ENCODE data around the gene COLGALT1.
"Not testable (repeated sequence)": the region's sequence is repeated elsewhere in the genome, so short reads cannot be mapped to it uniquely, and the experiment has no call there.

The COLGALT1 gene

DNA sequence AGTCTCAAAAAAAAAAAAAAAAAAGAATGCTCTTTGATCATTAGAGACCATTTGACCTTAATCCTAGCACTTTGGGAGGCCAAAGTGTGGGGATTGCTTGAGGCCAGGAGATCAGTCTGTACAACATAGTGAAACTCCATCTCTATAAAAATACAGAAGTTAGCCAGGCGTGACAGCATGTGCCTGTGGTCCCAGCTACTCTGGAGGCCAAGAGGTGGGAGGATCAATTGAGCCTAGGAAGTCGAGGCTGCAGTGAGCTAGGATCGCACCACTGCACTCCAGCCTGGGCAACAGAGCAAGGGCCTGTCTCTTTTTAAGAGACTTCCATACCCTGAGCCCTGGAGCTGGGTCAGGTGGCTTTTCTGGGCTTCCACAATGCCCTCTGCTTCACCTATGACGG, 11.5 kb upstream of the COLGALT1 start:
- H3K27ac Mint-ChIP-seq: no peak overlapping the region
- H3K27me3 Mint-ChIP-seq: peaks cover under 1% of the 10 kb centered on the region
- H3K4me3 Mint-ChIP-seq: no peak overlapping the region
- H3K4me1 Mint-ChIP-seq: peaks cover 17% of the 10 kb centered on the region
- DNase-seq (no peak), ATAC-seq (no peak)
- H3K9me3 Mint-ChIP-seq: no peaks in the 10 kb centered on the region

DNA sequence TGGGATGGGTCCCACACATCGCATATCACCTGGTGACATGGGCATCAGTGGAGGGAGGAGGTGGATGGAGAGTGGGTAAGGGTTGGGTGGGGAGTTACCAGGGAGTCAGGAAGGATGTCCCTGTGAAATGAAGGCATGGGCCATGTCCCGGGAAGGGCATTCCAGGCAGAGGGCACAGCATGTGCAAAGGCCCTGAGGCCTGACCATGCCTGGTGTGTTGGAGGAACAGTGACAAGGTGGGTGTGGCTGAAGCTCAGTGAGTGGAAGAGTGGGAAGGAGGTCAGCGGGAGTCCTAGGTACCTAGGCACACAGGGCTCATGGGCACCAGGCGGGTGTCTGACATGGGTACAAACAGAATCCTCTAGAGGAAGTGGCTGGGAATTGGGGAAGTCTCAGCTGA, 11.0 kb upstream of the COLGALT1 start:
- ATAC-seq: no peak
- Mint-ChIP-seq H3K4me1 (peaks cover 13% of the 10 kb centered on the region), H3K4me3 (no peak overlapping the region), H3K9me3 (no peaks in the 10 kb centered on the region), H3K27ac (no peak overlapping the region), H3K27me3 (no peaks in the 10 kb centered on the region)
- DNase-seq: no peak

DNA sequence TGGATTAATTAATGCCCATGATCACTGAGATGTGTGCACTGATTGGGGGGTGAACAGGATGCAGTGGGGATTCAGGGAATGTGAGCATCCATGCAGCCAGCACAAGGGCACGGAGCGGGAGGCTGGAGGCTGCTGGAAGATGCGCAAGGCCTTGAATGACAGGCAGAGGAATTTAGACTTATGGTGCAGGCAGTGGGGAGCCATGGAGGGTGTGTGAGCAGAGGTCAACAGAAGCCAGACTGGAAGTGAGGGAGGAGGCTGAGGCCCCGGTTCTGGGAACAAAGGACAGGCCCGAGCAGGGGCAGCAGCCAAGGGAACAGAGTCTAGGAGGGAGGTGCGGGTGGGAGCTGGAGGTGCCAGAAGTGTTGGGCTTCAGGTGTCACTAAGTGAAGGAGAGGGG, 7.3 kb upstream of the COLGALT1 start:
- Mint-ChIP-seq H3K27ac (peak overlapping the region; percentile 56 to 79), H3K4me3 (no peak overlapping the region), H3K27me3 (no peaks in the 10 kb centered on the region), H3K4me1 (peaks cover 9% of the 10 kb centered on the region), H3K9me3 (no peaks in the 10 kb centered on the region)
- no peak for ATAC-seq
- no peak for DNase-seq

DNA sequence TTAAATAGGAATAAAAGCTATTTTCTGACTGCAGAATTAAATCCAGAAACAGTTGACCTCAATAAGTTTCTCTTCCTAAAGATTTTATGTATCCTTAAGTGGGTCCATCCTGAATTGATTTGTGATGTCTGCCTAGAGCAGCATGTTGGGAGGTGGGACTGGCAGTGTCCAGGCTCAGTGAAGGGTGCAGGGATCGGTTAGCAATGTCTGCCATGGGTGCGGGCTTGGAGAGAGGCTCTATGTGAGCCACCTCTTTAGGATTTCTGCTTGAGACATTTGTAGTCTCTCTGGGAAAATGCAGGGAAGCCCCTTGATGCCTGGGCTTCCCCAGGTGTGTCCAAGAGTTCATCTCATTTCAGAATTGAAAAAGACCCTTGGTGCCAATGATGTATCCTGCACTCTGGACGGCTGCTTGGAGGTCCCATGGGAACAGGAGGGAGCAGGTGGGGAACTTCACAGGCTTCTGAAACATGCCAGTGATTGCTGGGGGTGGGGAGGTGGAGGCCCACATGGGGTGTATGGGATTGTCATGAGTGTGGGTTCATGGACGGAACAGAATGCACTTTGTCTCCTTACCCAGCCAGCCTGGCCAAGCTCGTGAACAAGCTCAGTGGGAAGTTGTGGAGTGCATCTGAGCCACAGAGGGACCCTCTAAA, 6.2 kb upstream of the COLGALT1 start:
- Mint-ChIP-seq H3K4me3 (no peak overlapping the region), H3K27me3 (no peaks in the 10 kb centered on the region), H3K4me1 (peaks cover 9% of the 10 kb centered on the region), H3K9me3 (no peaks in the 10 kb centered on the region), H3K27ac (peak overlapping the region in 1 of 2 donors; percentile 31)
- ATAC-seq: no peak
- DNase-seq: no peak

DNA sequence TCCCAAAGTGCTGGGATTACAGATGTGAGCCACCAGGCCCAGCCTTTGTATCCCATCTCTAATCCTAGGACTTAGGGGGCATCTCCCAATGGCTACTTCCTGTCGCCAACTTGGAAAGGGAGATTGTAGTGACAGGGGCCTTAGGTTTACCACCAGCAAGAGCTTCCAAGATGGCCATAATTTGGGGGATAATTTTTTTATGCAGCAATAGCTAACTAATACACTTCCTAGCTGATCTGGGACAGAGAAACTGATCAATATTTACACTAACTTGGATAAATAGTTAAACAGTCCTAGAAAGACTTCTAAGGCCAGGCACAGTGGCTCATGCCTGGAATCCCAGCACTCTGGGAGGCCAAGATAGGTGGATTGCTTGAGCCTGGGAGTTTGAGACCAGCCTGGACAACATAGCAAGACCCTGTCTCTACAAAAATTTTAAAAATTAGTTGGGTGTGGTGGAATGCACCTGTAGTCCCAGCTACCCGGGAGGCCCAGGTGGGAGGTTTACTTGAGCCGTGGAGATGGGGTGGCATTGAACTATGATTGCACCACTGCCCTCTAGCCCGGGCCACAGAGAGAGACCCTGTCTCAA, 5.3 kb upstream of the COLGALT1 start:
- ATAC-seq: no peak

DNA sequence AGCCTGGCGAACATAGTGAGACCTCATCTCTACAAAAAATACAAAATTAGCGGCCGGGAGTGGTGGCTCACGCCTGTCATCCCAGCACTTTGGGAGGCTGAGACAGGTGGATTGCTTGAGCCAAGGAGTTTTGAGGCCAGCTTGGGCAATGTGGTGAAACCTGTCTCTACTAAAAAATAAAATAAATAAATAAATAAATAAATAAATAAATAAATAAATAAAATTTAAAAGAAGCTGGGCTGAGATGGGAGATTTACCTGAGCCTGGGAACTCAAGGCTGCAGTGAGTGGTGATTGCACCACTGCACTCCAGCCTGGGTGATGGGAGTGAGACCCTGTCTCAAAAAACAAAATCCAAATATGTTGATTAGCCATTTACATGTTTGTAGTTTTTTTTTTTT, 2.7 kb upstream of the COLGALT1 start:
- not testable (repeated sequence) for H3K27me3 Mint-ChIP-seq, DNase-seq, H3K4me3 Mint-ChIP-seq, H3K9me3 Mint-ChIP-seq, H3K27ac Mint-ChIP-seq, ATAC-seq
- peaks cover 24% of the 10 kb centered on the region for H3K4me1 Mint-ChIP-seq

More for the DNA sequence above, 5.3 kb upstream of the COLGALT1 start:
- Mint-ChIP-seq H3K27ac (no peak overlapping the region), H3K4me1 (peaks cover 13% of the 10 kb centered on the region), H3K9me3 (no peaks in the 10 kb centered on the region), H3K4me3 (no peak overlapping the region), H3K27me3 (no peaks in the 10 kb centered on the region)
- DNase-seq: no peak

DNA sequence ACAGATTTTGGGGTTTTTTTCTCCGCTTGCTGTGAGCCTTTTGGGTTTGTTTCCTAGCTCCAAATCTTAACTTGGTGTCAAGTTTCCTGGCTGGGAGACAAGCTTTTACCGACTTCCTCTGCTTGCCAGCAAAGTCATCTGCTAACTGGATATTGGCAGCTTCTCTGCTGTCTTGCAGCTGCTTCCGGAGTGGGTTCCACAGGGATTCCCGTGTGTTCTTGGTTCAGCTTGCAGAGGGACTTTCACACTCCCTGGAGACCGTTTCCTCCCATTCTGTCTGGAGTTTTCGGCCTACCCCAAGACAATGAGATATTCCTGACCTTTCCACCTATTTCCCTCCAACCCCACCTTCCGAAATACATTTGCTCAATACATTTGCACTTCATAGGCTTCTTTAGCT, 2.2 kb upstream of the COLGALT1 start:
- Mint-ChIP-seq H3K4me3 (no peak overlapping the region), H3K27me3 (no peaks in the 10 kb centered on the region), H3K9me3 (no peaks in the 10 kb centered on the region), H3K27ac (no peak overlapping the region), H3K4me1 (peaks cover 20% of the 10 kb centered on the region)
- no peak for DNase-seq
- no peak for ATAC-seq

DNA sequence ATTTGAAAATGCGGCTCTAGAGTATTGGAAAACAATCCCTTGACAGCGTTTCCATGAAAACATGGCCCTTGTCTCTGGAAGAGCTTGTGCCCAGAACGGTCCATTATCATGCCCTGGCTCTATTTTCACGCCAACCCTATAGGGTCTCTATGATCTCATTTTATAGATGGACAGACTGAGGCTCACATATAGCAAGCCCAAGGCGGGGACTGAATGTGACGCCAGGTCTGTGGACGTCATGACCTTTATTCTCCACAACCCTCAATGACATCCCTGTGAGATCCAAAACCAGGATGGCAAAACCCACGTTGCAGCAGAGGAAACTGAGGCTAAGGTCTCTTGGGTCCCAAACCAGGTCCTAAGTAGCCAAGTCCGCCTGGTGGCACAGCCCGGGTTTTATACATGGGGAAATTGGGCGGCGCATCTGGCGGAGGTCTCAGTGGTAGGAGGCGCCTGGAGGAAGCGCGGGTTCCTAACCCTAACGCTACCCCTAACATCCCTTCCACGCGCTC, 425 bp upstream of the COLGALT1 start:
- peak overlapping the region; percentile 19 to 78 for H3K27ac Mint-ChIP-seq
- peaks cover 30% of the 10 kb centered on the region for H3K4me1 Mint-ChIP-seq
- ATAC-seq (peak; percentile 34), DNase-seq (no peak)
- H3K27me3 Mint-ChIP-seq: no peaks in the 10 kb centered on the region
- peak overlapping the region; percentile 86 to 92 for H3K4me3 Mint-ChIP-seq
- H3K9me3 Mint-ChIP-seq: no peaks in the 10 kb centered on the region

DNA sequence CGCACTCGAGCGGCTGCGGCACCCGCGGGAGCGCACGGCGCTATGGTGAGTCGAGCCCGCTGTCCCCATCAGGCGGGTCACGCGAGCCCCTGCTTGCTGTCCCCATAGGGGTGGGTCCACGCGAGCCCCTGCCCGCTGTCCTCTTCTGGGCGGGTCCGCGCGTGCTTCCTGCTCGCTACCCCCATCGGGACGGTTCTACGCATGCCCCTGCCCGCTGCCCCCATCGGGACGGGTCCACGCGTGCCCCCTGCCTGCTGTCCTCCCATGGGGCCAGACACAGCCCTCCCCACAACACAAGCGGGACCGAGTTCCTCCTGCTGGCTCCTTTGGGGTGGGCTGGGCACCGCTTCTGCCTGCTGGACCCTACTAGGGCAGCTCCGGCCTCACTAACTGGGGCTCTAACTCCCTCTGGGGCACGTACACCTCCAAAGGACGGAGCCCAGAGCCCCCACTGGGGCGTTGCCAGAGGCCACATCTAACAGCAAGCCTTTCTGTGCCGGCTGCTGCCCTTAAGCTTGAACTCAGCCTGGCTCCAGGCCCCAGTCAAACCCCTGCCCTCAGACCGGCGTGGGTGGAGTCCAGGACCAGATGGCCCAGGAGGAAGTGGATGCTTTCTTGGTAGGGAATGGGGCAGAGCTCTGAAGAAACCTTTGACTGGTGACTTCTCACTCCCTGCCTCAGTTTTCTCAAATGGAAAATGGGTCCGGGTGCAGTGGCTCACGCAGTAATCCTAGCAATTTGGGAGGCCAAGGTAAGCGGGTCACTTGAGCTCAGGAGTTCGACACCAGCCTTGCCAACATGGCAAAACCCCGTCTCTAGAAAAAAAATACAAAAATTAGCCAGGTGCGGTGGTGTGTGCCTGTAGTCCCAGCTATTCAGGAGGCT, 722 bp downstream of the COLGALT1 start:
- DNase-seq (no peak), ATAC-seq (peak; percentile 41)
- peaks cover 35% of the 10 kb centered on the region for H3K4me1 Mint-ChIP-seq
- H3K27ac Mint-ChIP-seq: peak overlapping the region; percentile 74 to 84
- no peaks in the 10 kb centered on the region for H3K27me3 Mint-ChIP-seq
- no peaks in the 10 kb centered on the region for H3K9me3 Mint-ChIP-seq
- peak overlapping the region; percentile 86 to 92 for H3K4me3 Mint-ChIP-seq

DNA sequence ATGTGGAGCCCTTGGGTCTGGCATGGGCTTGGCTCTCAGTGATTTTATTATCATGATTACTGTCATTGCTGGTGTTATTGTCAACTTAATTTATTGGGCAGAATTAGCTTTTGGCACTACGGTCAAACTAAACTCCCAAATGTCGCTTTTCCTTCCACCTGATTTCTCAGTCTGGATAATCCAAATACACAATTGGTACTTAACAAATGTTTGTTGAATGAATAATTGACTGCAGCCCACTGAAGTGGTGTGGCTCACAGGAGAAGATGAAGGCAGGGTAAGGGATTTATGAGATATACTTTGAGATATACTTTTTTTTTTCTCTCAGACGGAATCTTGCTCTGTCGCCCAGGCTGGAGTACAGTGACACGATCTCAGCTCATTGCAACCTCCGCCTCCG, 1.5 kb downstream of the COLGALT1 start:
- Mint-ChIP-seq H3K4me3 (peak overlapping the region; percentile 86 to 92), H3K27ac (no peak overlapping the region), H3K9me3 (no peaks in the 10 kb centered on the region), H3K4me1 (peaks cover 35% of the 10 kb centered on the region), H3K27me3 (no peaks in the 10 kb centered on the region)
- ATAC-seq (no peak), DNase-seq (no peak)

DNA sequence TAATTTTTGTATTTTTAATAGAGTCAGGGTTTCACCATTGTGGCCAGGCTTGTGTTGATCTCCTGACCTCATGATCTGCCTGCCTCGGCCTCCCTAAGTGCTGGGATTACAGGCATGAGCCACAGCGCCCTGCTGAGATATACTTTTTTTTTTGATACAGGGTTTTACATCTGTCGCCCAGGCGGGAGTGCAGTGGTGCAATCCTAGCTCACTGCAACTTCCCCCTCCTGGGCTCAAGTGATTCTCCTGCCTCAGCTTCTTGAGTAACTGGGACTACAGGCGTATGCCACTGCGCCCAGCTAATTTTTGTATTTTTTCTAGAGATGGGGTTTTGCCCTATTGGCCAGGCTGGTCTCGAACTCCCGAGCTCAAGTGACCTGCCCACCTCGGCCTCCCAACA, 2.0 kb downstream of the COLGALT1 start:
- no peaks in the 10 kb centered on the region for H3K27me3 Mint-ChIP-seq
- ATAC-seq (no peak), DNase-seq (no peak)
- no peaks in the 10 kb centered on the region for H3K9me3 Mint-ChIP-seq
- H3K27ac Mint-ChIP-seq: no peak overlapping the region
- peak overlapping the region in 1 of 2 donors; percentile 59 for H3K4me3 Mint-ChIP-seq
- H3K4me1 Mint-ChIP-seq: peaks cover 37% of the 10 kb centered on the region

DNA sequence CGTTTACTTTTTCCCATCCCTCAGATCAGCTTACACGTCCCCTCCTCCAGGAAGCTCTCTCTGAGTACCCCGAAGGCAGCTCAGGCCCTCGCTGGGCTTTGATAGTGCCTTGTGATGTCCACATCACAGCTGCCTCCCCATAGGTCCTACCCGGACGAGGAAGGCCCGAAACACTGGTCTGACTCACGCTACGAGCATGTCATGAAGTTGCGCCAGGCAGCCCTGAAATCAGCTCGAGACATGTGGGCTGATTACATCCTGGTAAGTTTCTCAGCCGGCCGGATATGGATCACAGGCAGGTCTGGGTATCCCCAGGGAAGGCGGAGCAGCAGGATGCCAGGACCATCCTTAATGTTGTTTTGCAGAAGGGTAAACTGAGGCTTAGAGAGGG, 4.8 kb downstream of the COLGALT1 start:
- peaks cover 37% of the 10 kb centered on the region for H3K4me1 Mint-ChIP-seq
- H3K27ac Mint-ChIP-seq: peak overlapping the region in 1 of 2 donors; percentile 36
- ATAC-seq: no peak
- H3K27me3 Mint-ChIP-seq: no peaks in the 10 kb centered on the region
- no peak overlapping the region for H3K4me3 Mint-ChIP-seq
- no peak for DNase-seq
- H3K9me3 Mint-ChIP-seq: no peaks in the 10 kb centered on the region

DNA sequence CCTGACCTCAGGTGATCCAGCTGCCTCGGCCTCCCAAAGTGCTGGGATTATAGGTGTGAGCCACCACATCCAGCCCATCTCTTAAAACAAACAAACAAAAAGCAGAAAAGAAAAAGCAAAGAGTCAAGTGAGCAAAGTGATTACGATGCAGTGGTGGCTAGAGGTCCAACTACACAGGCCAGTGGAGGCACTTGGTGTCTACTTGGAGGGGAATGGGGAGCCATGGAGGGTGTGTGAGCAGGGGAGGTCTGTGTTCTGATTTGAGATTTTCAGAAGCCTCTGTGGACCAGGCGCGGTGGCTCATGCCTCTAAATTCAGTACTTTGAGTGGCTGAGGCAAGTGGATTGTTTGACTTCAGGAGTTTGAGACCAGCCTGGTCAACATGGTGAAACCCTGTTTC, 6.6 kb downstream of the COLGALT1 start:
- DNase-seq (no peak), ATAC-seq (no peak)
- no peaks in the 10 kb centered on the region for H3K9me3 Mint-ChIP-seq
- H3K27ac Mint-ChIP-seq: peak overlapping the region in 1 of 2 donors; percentile 83
- H3K4me3 Mint-ChIP-seq: no peak overlapping the region
- peaks cover 28% of the 10 kb centered on the region for H3K4me1 Mint-ChIP-seq
- no peaks in the 10 kb centered on the region for H3K27me3 Mint-ChIP-seq

DNA sequence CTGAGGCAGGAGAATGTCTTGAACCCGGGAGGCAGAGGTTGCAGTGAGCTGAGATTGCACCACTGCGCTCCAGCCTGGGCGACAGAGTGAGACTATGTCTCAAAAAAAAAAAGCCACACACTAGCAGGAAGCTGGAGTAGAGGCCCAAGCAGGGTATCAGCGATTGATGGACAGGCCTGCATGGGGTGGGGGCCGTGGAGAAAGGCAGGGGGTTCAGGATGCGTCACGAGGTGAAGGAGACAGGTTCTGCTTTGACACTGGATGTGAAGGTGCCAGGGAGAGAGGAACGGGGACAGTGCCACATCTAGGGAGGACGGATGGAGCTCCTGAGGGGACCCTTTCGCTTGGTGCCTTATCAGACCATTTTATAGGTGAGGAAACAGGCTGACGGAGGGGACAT, 7.1 kb downstream of the COLGALT1 start:
- ATAC-seq (no peak), DNase-seq (no peak)
- H3K27ac Mint-ChIP-seq: peak overlapping the region in 1 of 2 donors; percentile 83
- H3K27me3 Mint-ChIP-seq: no peaks in the 10 kb centered on the region
- no peak overlapping the region for H3K4me3 Mint-ChIP-seq
- H3K4me1 Mint-ChIP-seq: peaks cover 23% of the 10 kb centered on the region
- no peaks in the 10 kb centered on the region for H3K9me3 Mint-ChIP-seq

DNA sequence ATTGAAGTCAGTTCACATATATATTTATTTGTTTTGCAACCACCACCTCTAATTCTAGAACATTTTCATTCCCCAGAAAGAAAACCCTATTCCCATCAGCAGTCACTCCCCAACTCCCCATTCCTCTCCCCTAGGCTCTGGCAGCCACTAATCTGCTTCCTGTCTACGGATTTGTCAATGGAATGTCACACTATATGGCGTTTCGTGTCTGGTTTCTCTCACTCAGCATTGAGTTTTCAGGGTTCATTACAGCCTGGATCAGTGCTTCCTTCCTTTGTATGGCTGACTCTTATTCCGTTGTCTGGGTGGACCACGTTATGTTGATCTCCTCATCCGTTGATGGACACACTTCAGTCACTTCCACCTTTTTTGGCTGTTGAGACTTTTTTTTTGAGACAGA, 9.3 kb downstream of the COLGALT1 start:
- ATAC-seq (no peak), DNase-seq (no peak)
- no peaks in the 10 kb centered on the region for H3K9me3 Mint-ChIP-seq
- H3K27ac Mint-ChIP-seq: peak overlapping the region; percentile 36 to 94
- no peaks in the 10 kb centered on the region for H3K27me3 Mint-ChIP-seq
- H3K4me3 Mint-ChIP-seq: no peak overlapping the region
- peaks cover 14% of the 10 kb centered on the region for H3K4me1 Mint-ChIP-seq

DNA sequence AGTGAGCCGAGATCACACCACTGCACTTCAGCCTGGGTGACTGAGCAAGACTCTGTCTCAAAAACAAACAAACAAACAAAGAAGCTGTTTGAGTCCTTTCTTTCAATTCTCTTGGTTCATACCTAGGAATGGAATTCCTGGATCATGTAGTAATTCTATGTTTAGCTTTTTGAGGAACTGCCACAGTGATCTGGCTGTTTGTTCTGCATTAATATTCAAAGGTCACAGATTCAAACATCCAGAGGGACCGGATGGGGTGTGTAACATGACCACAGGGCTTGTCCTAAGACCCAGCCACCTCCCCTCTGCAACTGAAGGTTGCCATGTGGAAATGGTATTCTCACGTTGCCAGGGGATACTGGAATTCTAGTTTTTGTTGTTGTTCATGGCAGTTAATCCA, 10.2 kb downstream of the COLGALT1 start:
- Mint-ChIP-seq H3K4me3 (no peak overlapping the region), H3K9me3 (no peaks in the 10 kb centered on the region), H3K4me1 (peaks cover 6% of the 10 kb centered on the region), H3K27ac (no peak overlapping the region), H3K27me3 (no peaks in the 10 kb centered on the region)
- ATAC-seq (no peak), DNase-seq (no peak)

All from stimulated activated naive CD8-positive, alpha-beta T cell treated with anti-CD3 and anti-CD28 coated beads, Interleukin-15, amount 100 ng/mL, for 72 hours (primary cell).